SH-SY5Y (cell line): ENCODE data around the gene ASPHD1.

Experiments used
- GATA2 ChIP-seq: IDR thresholded peaks from 2 replicates; pipeline ENCODE4 v1.6.1; 2011; ENCODE audit warnings: mild to moderate bottlenecking, low read depth, low read length
- GATA3 ChIP-seq: IDR thresholded peaks from 2 replicates; pipeline ENCODE4 v1.6.1; 2011; ENCODE audit warnings: low read depth, mild to moderate bottlenecking, low read length, moderate library complexity

DNA sequence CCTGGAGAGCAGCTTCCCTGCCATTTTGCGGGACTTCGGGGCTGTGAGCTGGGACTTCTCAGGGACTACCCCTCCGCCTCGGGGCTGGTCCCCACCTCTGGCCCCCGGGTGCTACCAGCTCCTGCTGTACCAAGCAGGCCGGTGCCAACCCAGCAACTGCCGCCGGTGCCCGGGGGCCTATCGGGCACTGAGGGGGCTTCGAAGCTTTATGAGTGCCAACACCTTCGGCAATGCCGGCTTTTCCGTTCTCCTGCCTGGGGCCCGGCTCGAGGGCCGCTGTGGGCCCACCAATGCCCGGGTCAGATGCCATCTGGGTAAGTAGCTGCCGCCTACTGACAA, 1.3 kb downstream of the ASPHD1 start:
- TF ChIP-seq GATA3: no peak
- no peak for TF ChIP-seq GATA2
